Fibroblast of skin of left biceps (primary cell): ENCODE measurements around the gene PLEK2.
A peak's percentile ranks its signal among the peaks of the same experiment; 100 is the strongest.

Experiments
- DNase-seq, 2 experiments: peaks; one replicate each; pipeline ENCODE4 v3.0.0-alpha.2; 2013; ENCODE audit warnings: low read depth in 2 of 2

The PLEK2 gene

GRCh38 chr14:67405771-67406170 lies 6.2 kb downstream of the PLEK2 start:
- DNase-seq: no peak

- no peak for DNase-seq
Measured at GRCh38 chr14:67400434-67400833, 11.5 kb downstream of the PLEK2 start.

GRCh38 chr14:67397536-67397935 lies 14.4 kb downstream of the PLEK2 start:
- no peak for DNase-seq

- DNase-seq: peak; percentile 9 to 12
Measured at GRCh38 chr14:67396381-67396970, 15.5 kb downstream of the PLEK2 start.

DNA sequence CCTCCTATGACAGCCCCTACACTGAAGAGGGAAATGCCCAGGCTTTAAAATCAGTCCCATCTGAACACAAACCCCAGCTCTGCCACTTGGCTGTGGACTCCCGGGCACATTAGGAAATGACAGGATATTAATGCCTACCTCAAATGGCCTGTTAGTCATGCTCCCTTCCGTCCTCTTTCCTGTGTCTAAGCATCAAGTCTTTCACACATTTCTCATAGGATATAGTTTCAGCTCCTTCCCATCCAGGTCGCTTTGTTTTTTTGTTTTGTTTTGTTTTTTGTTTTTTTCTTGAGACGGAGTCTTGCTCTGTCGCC lies 16.1 kb downstream of the PLEK2 start:
- DNase-seq: no peak

GRCh38 chr14:67395086-67395875 lies 16.7 kb downstream of the PLEK2 start:
- no peak for DNase-seq

- DNase-seq: no peak
Measured at GRCh38 chr14:67393689-67394088, 18.3 kb downstream of the PLEK2 start.

GRCh38 chr14:67392800-67393199 lies 19.2 kb downstream of the PLEK2 start:
- DNase-seq: no peak

DNA sequence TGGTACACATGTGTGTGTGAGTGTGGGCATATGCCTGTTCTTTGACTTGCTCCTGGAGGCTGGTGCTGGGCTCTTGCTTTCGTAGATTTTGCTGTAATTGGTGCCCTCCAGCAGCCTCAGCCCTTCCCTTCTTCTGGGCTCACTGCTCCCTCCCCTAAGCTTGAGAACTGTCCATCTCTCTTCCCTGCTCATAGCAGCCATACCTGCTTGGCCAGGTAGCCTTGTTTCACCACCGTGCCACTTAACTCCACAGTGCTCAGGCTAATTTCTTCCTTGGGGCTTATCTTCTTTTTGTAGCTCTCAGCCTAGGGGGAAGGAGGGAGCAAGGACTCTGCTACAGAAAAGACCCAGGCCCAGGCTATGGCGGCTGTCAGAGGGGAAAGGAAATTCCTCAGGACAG lies 19.8 kb downstream of the PLEK2 start:
- no peak for DNase-seq

DNA sequence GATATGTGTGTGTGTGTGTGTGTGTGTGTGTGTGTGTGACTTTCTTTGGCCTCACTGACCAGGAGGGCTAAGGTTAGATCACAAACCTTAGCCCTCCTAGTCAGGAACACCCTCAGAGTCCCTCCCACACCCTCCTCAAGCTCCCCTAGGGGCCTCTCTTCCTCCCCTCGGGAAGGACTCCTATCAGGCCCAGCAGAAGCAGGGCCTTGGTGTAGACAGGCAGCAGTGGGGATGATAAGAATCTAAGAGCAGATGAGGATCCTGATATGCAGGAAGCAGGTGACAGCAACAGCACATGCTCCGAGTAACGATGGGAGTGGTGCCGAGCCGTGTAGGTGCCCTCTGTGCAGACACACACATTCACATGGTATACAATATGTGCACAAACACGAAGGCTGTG lies 20.7 kb downstream of the PLEK2 start:
- no peak for DNase-seq

GRCh38 chr14:67389811-67390534 lies 22.0 kb downstream of the PLEK2 start:
- DNase-seq: no peak

GRCh38 chr14:67389275-67389674 lies 22.7 kb downstream of the PLEK2 start:
- no peak for DNase-seq

DNA sequence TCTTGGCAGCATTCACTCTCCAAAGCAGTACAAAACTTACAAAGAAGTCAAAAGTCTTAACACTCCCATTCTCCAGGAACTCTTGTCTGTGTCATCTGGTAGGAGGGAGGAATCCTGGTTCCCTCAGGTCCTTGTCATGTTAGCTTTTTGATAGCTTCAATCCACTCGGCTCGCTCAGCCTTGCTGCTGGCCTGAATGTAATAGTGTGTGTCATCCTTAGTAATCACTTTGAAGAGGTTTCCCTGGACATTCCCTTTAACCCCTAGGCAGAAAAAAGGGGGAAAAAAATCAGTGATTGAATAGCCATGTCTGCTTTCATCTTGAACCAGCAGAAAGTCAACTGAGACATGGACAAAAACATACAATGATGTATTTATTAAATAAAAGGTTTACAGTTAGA lies 24.8 kb downstream of the PLEK2 start:
- no peak for DNase-seq

DNA sequence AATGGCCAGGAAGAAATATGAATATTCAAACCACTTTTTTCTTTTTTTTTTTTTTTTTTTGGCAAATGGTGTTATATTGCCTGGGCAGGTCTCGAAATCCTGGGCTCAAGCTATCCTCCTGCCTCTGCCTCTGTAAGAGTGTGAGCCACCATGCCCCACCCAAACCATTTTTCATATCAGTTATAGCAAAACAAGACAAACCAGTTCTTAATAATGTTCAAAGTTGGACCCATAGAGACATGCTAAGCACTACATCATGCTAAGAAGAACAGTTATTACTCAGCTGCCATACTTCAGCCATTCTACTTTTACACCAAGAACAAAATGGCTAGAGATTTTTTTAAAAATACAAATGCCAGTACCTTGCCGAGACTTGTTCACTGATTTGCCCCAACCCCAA lies 26.3 kb downstream of the PLEK2 start:
- DNase-seq: no peak

GRCh38 chr14:67385120-67385519 lies 26.8 kb downstream of the PLEK2 start:
- DNase-seq: no peak

GRCh38 chr14:67377916-67378315 lies 34.0 kb downstream of the PLEK2 start:
- DNase-seq: no peak

GRCh38 chr14:67373347-67373746 lies 38.6 kb downstream of the PLEK2 start:
- no peak for DNase-seq

GRCh38 chr14:67372833-67373232 lies 39.1 kb downstream of the PLEK2 start:
- DNase-seq: no peak

DNA sequence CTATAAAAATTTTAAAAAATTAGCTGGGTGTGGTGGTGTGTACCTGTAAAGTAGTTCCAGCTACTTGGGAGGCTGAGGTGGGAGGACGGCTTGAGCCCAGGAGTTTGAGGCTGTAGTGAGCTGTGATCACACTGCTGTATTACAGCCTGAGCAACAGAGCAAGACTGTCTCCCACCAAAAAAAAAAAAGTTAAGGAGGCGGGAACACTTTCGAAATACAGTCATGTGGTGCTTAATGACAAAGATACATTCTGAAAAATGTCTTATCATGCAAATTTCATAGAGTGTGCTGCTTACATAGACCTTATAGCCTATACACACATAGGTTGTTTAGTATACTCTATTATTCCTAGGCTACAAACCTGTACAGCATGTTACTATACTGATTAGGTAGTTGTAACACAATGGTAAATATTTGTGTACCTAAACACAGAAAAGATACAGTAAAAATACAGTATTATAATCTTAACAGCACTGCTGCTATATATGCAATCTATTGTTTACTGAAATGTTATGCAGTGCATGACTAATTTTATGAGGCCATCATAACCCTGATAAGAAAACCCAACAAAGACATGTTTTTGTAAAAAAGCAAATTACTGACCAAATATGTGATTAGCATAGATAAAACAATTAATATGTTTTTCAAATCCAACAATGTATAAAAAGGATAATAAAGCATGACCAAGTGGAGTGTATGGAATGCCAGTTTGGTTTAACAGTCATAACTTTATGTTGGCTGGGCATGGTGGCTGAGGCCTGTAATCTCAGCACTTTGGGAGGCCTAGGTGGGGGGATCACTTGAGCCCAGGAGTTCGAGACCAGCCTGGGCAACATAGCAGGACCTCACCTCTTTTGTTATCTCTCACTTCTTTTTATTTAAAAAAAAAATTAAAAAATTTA lies 40.5 kb downstream of the PLEK2 start:
- no peak for DNase-seq

GRCh38 chr14:67370830-67371229 lies 41.1 kb downstream of the PLEK2 start:
- DNase-seq: no peak

- no peak for DNase-seq
Measured at GRCh38 chr14:67365476-67365875, 46.5 kb downstream of the PLEK2 start.
